OCI-LY7 (cell line): ENCODE measurements around the gene QPRT. TPM values are rescaled to one million over a fixed set of nuclear protein-coding genes. Genes with fewer than 3 reads are reported as not detected.
"Not testable (repeated sequence)": the region's sequence is repeated elsewhere in the genome, so short reads cannot be mapped to it uniquely, and the experiment has no call there.

Source experiments
- BruUV-seq: library from RNA; stranded (reverse); fragments of 400-500 nt; replicated peaks from 2 replicates; lab custom pipeline; 2021; lab: Mats Ljungman, UMichigan
- CTCF ChIA-PET: fragments of 300-600 bp; sonication (Branson Sonifier 250); formaldehyde crosslinking; loops from one replicate; lab custom pipeline; 2022; ENCODE audit warnings: antibody characterized with exemption; ENCODE audit not compliant: unreplicated experiment; lab: Charles Lee
- POLR2A ChIA-PET: fragments of 300-600 bp; sonication (Branson Sonifier 250); formaldehyde crosslinking; loops from one replicate; lab custom pipeline; 2022; ENCODE audit warnings: antibody characterized with exemption; lab: Charles Lee
- DNase-seq: peaks from one replicate; pipeline ENCODE4 v3.0.0-alpha.2; 2015; ENCODE audit warnings: low spot score
- H2AFZ ChIP-seq: fragments of 200-600 bp; sonication (generic), shearing (Covaris generic); 2 replicates; pipeline ENCODE4 v1.6.1; 2014; ENCODE audit warnings: mild to moderate bottlenecking, antibody characterized with exemption, low read length, moderate library complexity
- H3K27ac ChIP-seq: fragments of 200-600 bp; sonication (generic); 2 replicates; pipeline ENCODE4 v1.5.1; 2014; ENCODE audit warnings: mixed run types, low read depth, mild to moderate bottlenecking, moderate library complexity, low read length, inconsistent platforms; ENCODE audit not compliant: poor library complexity, severe bottlenecking
- H3K36me3 ChIP-seq: fragments of 200-600 bp; sonication (generic); 2 replicates; pipeline ENCODE4 v1.6.1; 2014; ENCODE audit warnings: mild to moderate bottlenecking, antibody characterized with exemption, low read length, moderate library complexity, mixed read lengths; ENCODE audit not compliant: insufficient read depth
- H3K4me1 ChIP-seq: fragments of 200-600 bp; sonication (generic); 2 replicates; pipeline ENCODE4 v1.5.1; 2014; ENCODE audit warnings: mild to moderate bottlenecking, low read length; ENCODE audit not compliant: insufficient read depth, poor library complexity, severe bottlenecking
- H3K4me2 ChIP-seq: fragments of 200-600 bp; sonication (generic); 2 replicates; pipeline ENCODE4 v1.6.1; 2014; ENCODE audit warnings: mild to moderate bottlenecking, low read length
- H3K4me3 ChIP-seq: fragments of 200-600 bp; sonication (generic); 2 replicates; pipeline ENCODE4 v1.5.1; 2014; ENCODE audit warnings: mild to moderate bottlenecking, low read depth, low read length; ENCODE audit not compliant: poor library complexity, severe bottlenecking
- H3K79me2 ChIP-seq: fragments of 200-600 bp; sonication (generic); 2 replicates; pipeline ENCODE4 v1.6.1; 2016; ENCODE audit warnings: low read depth, mild to moderate bottlenecking, low read length, moderate library complexity, mixed read lengths; ENCODE audit not compliant: insufficient read depth
- H3K9me2 ChIP-seq: fragments of 200-600 bp; sonication (generic); 2 replicates; pipeline ENCODE4 v1.6.1; 2016; ENCODE audit warnings: mild to moderate bottlenecking, low read length, mixed read lengths; ENCODE audit not compliant: insufficient read depth
- H3K9me3 ChIP-seq: fragments of 200-600 bp; sonication (generic); 2 replicates; pipeline ENCODE4 v1.6.1; 2014; ENCODE audit warnings: mild to moderate bottlenecking, mixed run types, low read length, mixed read lengths
- H4K20me1 ChIP-seq: fragments of 200-600 bp; sonication (generic); 2 replicates; pipeline ENCODE4 v1.6.1; 2014; ENCODE audit warnings: mild to moderate bottlenecking, antibody characterized with exemption, low read length, moderate library complexity, mixed read lengths; ENCODE audit not compliant: insufficient read depth
- EZH2phosphoT487 ChIP-seq: fragments of 200-600 bp; sonication (generic); IDR thresholded peaks from 2 replicates; pipeline ENCODE4 v1.6.1; 2018; ENCODE audit warnings: low read depth, borderline replicate concordance, mild to moderate bottlenecking, mixed run types, antibody characterized with exemption, low read length, moderate library complexity, mixed read lengths
- intact Hi-C: fragments of 100-400 bp; cut with micrococcal nuclease; formaldehyde crosslinking; loops from one replicate; pipeline ENCODE4 v1.10.0; 2022; ENCODE audit not compliant: unreplicated experiment
- total RNA-seq, 2 experiments: library from RNA; depleted of rRNA in 1 of 2; stranded (reverse); fragments of >200 nt in 1 of 2; shearing (Covaris generic) in 1 of 2; gene quantifications; 2 replicates each; pipeline ENCODE4 v1.2.3, GENCODE V29; 2014 to 2022
- TF ChIP-seq, protein P1 (sequence below): fragments of 200-600 bp; sonication (generic); conservative IDR thresholded peaks from 2 replicates; pipeline ENCODE4 v1.5.1; 2014; ENCODE audit warnings: mild to moderate bottlenecking, antibody characterized with exemption, low read length, moderate library complexity, mixed read lengths

The QPRT gene
- total RNA-seq, 2 experiments from 2014 or later: 10.6 to 12.6 TPM

DNA sequence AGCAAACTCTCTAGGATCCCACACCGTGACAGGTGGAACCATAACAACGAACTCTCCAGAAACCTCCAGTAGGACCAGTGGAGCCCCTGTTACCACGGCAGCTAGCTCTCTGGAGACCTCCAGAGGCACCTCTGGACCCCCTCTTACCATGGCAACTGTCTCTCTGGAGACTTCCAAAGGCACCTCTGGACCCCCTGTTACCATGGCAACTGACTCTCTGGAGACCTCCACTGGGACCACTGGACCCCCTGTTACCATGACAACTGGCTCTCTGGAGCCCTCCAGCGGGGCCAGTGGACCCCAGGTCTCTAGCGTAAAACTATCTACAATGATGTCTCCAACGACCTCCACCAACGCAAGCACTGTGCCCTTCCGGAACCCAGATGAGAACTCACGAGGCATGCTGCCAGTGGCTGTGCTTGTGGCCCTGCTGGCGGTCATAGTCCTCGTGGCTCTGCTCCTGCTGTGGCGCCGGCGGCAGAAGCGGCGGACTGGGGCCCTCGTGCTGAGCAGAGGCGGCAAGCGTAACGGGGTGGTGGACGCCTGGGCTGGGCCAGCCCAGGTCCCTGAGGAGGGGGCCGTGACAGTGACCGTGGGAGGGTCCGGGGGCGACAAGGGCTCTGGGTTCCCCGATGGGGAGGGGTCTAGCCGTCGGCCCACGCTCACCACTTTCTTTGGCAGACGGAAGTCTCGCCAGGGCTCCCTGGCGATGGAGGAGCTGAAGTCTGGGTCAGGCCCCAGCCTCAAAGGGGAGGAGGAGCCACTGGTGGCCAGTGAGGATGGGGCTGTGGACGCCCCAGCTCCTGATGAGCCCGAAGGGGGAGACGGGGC lies 14.7 kb upstream of the QPRT start:
- Histone ChIP-seq H3K4me3 (peak overlapping the region; percentile 78), H3K9me2 (no peaks in the 10 kb centered on the region), H3K9me3 (no peaks in the 10 kb centered on the region), H3K36me3 (peaks cover 17% of the 10 kb centered on the region; the same call in 1 of the 2 replicates), H3K4me1 (peaks cover 39% of the 10 kb centered on the region), H3K27ac (peak overlapping the region; percentile 81), H3K79me2 (peaks cover 66% of the 10 kb centered on the region), H4K20me1 (no peaks in the 10 kb centered on the region), H3K4me2 (peak overlapping the region; percentile 99), H2AFZ (peak overlapping the region; percentile 10; the same call in 1 of the 2 replicates)
- BruUV-seq: no TSS peak
- intact Hi-C loops: loop anchor here (5.0 to 10.0 kb wide), 2 partner anchors 37 to 60 kb away; no protein-coding TSS in a partner anchor
- ChIA-PET POLR2A (interaction anchor here (0.6 to 1.3 kb wide), 2 partner anchors 12 to 400 kb away, joined by 3 to 4 read pairs; no protein-coding TSS in a partner anchor), CTCF (no interaction called here)
- peak; percentile 83 for DNase-seq
- no peak for TF ChIP-seq EZH2phosphoT487
- TF ChIP-seq, protein P1, sequence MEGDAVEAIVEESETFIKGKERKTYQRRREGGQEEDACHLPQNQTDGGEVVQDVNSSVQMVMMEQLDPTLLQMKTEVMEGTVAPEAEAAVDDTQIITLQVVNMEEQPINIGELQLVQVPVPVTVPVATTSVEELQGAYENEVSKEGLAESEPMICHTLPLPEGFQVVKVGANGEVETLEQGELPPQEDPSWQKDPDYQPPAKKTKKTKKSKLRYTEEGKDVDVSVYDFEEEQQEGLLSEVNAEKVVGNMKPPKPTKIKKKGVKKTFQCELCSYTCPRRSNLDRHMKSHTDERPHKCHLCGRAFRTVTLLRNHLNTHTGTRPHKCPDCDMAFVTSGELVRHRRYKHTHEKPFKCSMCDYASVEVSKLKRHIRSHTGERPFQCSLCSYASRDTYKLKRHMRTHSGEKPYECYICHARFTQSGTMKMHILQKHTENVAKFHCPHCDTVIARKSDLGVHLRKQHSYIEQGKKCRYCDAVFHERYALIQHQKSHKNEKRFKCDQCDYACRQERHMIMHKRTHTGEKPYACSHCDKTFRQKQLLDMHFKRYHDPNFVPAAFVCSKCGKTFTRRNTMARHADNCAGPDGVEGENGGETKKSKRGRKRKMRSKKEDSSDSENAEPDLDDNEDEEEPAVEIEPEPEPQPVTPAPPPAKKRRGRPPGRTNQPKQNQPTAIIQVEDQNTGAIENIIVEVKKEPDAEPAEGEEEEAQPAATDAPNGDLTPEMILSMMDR: peak; percentile 67

DNA sequence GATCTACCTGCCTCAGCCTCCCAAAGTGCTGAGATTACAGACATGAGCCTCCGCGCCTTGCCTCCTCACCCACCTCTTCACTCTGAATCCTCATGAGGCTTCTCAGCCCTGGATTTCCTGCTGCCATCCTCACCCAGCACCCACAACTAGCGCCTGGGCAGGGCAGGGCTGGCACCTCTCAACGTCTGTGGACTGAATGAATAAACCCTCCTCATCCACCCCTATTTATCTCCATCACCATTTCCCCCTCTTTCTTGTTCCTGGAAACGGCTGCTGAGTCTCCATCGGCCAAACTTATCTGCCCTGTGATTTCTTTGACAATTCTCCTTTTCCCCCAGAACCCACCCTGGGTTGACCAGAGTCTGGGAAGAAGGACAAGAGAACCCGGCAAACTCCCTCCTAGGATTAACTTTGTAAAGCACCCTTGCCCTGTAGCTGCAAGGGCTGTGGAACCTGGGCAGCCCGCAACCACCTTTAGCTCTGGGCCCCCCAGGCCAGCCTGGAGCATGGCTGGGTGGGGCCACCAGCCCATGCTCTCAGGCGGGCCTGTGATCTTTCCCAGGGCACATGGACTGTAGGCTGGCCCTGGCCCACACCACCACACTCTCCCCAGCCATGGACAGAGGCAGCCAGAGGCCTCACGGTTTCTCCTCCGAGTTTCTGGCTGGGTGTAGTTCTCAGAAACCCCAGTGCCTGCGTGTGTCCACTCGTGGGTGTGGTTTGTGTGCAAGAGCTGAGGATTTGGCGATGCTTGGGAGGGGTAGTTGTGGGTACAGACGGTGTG lies 13.5 kb upstream of the QPRT start:
- H3K4me1 ChIP-seq: peaks cover 39% of the 10 kb centered on the region
- no peaks in the 10 kb centered on the region for H4K20me1 ChIP-seq
- no peak for TF ChIP-seq EZH2phosphoT487
- TF ChIP-seq, protein P1: no peak
- H3K79me2 ChIP-seq: peaks cover 66% of the 10 kb centered on the region
- H3K4me2 ChIP-seq: peak overlapping the region; percentile 99
- CTCF ChIA-PET: no interaction called here
- H2AFZ ChIP-seq: peak overlapping the region; percentile 17; the same call in 1 of the 2 replicates
- H3K9me3 ChIP-seq: no peaks in the 10 kb centered on the region
- H3K36me3 ChIP-seq: peaks cover 17% of the 10 kb centered on the region; the same call in 1 of the 2 replicates
- peak overlapping the region; percentile 78 for H3K4me3 ChIP-seq
- H3K27ac ChIP-seq: peak overlapping the region; percentile 81
- intact Hi-C loops: loop anchor here (10.0 kb wide), 1 partner anchor 61 kb away; no protein-coding TSS in a partner anchor
- BruUV-seq: no TSS peak
- DNase-seq: peak; percentile 40
- POLR2A ChIA-PET: interaction anchor here (0.5 to 1.3 kb wide), 2 partner anchors 11 to 30 kb away, joined by 3 to 6 read pairs; no protein-coding TSS in a partner anchor
- no peaks in the 10 kb centered on the region for H3K9me2 ChIP-seq

DNA sequence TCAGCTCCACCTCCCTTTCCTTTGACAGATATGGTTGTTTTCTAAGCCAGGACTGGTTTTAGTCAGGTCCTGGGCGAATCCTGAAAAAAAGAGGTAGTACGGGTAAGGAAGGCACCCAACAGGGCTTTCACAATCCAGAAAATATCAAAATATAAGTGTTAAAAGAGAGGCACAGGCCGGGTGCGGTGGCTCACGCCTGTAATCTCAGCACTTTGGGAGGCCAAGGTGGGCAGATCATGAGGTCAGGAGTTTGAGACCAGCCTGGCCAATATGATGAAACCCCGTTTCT lies 11.7 kb upstream of the QPRT start:
- not testable (repeated sequence) for H3K9me3 ChIP-seq, H4K20me1 ChIP-seq, H2AFZ ChIP-seq, BruUV-seq, DNase-seq, H3K9me2 ChIP-seq
- Histone ChIP-seq H3K4me1 (peaks cover 27% of the 10 kb centered on the region), H3K4me2 (peak overlapping the region; percentile 99), H3K36me3 (peaks cover 22% of the 10 kb centered on the region; the same call in 1 of the 2 replicates), H3K27ac (peak overlapping the region; percentile 81), H3K79me2 (peaks cover 65% of the 10 kb centered on the region), H3K4me3 (peak overlapping the region; percentile 78)
- intact Hi-C loops: loop anchor here (10.0 kb wide), 1 partner anchor 62 kb away; no protein-coding TSS in a partner anchor
- ChIA-PET POLR2A (interaction anchor here (0.6 kb wide), 1 partner anchor 28 kb away, joined by 3 read pairs; no protein-coding TSS in a partner anchor), CTCF (interaction anchor here (0.5 kb wide), 1 partner anchor 36 kb away, joined by 3 read pairs; no protein-coding TSS in a partner anchor)
